HS-27A (cell line): ENCODE measurements around the gene MED16.
"Not testable (repeated sequence)": the region's sequence is repeated elsewhere in the genome, so short reads cannot be mapped to it uniquely, and the experiment has no call there.

Source experiments
- DNase-seq: peaks from one replicate; pipeline ENCODE4 v3.0.0-alpha.2; 2012; ENCODE audit warnings: low read depth, missing footprints

MED16 gene

DNA sequence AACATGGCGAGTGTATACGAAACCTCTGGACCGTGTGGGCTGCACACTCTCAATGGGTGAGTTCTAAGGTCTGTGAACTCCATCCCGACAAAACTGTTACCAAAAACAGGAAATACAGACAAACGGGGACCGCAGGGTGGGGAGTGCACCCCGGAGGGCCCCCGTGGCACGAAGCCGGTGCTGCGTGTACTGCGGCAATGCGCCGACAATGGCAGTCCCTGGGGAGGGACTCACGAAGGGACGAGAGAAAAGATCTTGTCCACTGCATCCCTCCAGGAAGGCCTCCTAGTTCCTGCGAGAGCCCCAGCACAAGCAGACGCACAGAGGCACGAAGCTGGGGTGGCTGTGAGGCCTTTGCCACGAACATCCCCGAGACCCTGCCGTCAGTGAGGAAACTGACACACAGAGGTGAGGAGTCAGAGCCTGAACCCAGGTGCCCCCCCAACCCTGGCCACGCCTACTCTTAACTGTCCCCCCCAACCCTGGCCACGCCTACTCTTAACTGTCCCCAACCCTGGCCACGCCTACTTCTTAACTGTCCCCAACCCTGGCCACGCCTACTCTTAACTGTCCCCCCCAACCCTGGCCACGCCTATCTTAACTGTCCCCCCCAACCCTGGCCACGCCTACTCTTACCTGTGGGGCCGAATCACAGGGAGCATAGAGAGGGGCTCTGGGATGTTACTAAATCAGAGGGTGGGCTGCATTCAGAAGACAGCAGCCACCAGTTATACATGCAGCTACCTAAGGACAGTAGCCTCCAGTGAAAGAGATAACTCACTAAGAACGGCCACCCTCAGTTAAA lies 4.2 kb downstream of the MED16 start:
- DNase-seq, result no peak

DNA sequence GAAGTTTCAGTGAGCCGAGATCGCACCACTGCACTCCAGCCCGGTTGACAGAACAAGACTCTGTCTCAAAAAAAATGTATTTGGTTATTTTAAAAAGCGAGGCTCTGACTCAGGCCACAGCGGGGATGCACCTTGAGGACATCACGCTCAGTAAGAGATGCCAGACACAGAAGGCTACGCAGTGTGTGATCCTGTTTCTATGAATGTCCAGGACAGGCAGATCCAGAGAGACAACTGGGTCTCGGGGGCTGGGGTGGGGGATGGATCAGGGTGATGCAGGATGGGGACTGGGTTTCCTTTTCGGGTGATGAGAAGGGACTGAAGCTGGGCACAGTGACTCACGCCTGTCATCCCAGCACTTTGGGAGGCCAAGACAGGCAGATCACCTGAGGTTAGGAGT lies 5.4 kb downstream of the MED16 start:
- no peak for DNase-seq

DNA sequence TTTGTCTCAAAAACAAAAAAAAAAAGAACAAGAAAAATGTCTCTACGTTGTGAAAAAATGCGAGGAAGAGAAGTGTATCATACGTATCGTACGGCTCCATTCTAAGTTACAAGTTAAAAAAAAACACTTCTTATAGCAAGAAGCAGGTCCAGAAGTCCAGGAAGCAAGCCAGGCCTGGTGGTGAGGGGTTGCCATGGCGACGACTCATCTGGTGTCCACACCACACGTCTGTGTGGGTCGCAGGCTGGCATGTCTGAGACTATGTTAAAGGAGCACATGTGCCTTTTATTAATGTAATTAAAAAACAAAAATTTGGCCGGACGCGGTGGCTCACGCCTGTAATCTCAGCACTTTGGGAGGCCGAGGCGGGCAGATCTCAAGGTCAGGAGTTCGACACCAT lies 5.9 kb downstream of the MED16 start:
- DNase-seq, result no peak

DNA sequence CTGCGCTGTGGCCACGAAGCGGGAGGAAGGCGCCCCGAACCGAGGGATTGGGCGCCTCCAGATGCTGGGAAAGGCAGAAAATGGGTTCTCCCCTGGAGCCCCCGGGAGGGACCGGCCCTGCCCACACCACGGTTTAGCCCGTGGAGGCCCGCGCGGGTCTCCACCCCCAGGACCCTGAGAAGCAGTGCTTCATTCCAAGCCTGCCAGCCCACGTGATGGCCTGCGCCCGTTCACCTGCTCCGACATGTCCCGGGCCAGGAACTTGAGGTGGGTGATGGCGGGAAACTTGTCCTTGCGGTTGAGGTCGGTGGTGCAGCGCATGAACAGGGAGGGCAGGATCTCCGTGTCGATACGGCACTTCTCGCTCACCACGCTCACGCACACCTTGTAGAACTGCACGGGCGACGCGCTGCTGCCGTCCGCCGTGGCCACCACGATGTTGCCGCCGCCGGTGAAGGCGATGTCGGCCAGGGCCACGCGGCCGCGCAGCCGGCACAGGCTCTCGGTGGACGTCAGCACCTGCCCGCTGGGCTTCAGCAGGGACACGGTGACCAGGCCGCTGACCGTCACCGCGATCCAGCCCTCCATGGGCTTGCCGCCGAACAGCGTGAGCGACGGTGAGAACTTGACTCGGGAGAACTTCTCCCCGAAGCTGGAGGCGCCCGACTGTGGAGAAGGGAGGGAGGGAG lies 7.3 kb downstream of the MED16 start:
- DNase-seq, result no peak

DNA sequence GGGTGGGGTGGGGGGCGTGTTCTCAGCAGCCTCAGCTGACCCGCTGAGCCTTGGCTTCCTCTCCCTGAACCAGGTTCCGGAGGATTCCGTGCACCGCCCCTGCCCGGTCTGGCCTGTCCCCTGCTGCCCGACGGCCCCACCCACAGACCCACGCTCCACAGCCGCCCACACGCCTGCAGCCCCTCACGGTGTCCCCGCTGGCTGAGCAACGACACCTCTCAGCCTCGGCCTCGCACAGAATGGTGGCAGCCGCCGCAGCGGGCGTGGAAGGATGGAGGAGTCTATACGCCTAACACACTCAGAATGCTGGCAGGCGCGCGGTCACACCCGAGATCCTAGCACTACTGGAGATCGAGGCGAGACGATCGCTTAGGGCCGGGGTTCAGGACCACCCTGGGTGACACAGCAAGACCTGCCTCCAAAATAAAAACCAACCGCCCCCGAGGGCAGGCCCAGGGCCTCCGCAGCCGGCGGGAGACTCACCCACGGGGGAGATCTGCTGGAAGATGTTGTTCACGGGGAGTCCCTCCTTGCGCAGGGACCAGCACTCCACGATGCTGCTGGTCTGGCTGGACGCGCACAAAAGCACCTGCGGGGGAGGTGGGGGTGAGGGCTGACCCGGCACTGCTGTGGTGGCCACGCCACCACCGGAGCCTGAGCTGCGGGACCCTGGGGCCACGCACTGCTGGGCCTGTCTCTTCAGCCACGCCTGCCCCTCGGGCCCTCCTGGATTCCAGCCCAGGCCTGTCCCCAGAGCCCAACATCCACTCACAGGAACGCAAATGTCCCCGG lies 8.4 kb downstream of the MED16 start:
- DNase-seq, result no peak

DNA sequence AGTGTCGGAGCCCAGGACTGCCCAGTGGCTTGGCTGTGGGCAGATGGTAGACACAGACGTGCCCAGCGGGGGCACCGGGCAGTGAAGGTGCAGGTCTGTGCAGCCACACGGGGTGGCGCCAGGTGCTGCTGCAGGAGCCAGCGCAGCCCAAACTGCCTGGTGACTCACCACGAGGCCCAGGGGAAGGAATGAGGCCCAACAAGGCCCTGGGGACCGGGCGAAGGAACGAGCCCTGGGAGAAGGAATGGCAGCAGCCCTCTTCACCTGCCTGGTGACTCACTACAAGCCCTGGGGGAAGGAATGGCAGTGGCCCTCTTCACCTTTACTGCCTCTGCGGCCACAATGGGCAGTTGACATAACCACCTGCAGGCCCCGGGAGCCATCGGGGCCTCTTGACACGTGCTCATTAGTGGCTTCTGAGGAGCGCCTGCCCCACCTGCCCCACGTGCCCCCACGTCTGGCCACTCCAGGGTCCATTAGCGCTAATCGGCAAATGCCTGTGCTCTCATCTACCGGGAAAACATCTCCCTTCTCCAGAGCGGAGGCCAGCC lies 9.3 kb downstream of the MED16 start:
- DNase-seq, result no peak

DNA sequence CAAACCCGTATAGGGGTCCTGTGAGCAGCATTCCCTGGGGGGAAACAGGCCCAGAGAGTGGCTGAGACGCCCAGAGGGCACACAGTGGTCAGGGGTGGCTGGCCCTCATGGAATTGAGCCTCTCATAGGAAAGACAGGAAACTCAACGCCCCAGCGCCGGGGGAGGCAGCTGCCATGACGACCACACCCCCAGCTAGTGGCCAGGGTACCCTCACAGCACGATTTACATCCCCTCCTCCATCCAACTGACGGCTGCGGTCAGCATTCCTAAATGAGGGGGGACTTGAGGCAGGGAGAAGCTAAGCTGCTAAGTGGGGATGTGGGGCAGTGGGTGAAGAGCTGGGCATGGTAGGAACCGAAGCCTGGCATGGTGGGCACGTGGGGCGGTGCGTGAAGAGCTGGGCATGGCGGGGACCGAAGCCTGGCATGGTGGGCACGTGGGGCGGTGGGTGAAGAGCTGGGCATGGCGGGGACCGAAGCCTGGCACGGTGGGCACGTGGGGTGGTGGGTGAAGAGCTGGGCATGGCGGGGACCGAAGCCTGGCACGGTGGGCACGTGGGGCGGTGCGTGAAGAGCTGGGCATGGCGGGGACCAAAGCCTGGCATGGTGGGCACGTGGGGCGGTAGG lies 10.0 kb downstream of the MED16 start:
- no peak for DNase-seq

DNA sequence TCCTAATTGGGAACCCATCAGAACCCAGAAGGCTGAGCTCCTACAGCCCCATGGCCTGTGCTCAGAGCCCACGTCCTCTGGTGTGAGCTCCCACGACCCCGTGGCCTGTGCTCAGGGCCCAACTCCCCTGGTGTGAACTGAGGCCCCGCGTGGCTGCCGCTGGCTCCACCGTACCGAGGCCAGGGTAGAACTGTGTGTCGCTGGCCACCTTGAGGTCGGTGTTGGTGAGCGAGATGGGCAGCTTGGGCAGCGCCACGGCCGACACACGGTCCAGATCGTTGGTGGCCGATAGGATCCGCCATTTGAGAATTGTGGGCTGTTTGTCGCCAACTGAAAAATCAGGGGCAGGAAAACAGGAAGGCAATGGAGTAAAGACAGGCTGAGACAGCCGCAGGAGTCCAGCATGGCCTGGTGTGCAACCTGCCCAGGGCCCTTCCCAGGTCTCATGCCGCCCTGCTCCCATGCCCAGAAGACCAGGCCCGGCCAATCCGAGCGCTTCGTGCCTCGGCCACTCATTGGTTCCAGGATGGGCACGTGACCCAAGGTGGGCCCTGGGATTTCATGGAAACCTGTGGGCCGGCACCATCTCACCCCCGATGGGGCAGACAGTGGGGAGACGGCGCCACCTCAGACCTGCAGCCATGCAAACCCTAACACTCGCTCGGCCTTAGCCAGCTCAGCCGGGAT lies 11.5 kb downstream of the MED16 start:
- no peak for DNase-seq

DNA sequence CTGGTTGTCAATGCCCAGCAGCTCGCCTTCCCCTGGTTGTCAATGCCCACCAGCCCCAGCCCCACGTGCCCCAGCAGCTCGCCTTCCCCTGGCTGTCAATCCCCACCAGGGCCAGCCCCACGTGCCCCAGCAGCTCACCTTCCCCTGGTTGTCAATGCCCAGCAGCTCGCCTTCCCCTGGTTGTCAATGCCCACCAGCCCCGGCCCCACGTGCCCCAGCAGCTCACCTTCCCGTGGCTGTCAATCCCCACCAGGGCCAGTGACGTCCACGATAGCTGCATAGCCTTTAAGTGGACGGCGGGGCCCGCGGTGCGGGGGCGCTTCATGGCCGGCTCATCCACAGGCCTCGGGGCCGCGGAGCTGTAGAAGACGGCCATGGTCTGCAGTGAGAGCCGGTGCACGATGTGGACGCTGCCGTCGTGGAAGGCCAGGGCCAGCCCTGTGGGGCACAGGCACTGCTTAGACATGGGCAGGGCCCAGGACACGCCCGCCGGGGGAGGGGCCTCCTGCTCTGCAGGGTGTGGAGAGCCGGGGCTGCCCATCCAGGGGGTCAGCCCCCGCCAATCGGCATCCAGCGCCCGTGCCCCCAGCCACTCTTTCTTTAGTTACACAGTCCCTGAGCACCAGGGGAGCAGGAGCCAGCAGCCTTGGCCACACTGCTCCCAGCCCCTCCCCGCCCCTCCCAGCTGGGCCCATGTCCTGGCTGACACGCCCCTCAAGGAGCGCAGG lies 13.1 kb downstream of the MED16 start:
- DNase-seq, result no peak

DNA sequence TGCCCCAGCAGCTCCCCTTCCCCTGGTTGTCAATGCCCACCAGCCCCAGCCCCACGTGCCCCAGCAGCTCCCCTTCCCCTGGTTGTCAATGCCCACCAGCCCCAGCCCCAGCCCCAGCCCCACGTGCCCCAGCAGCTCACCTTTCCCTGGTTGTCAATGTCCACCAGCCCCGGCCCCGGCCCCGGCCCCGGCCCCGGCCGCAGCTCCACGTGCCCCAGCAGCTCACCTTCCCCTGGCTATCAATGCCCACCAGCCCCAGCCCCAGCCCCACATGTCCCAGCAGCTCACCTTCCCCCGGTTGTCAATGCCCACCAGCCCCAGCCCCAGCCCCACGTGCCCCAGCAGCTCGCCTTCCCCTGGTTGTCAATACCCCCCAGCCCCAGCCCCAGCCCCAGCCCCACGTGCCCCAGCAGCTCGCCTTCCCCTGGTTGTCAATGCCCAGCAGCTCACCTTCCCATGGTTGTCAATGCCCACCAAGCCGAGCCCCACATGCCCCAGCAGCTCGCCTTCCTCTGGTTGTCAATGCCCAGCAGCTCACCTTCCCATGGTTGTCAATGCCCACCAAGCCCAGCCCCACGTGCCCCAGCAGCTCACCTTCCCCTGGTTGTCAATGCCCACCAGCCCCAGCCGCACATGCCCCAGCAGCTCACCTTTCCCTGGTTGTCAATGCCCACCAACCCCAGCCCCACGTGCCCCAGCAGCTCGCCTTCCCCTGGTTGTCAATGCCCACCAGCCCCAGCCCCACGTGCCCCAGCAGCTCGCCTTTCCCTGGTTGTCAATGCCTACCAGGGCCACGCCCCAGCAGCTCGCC lies 14.0 kb downstream of the MED16 start:
- not testable (repeated sequence) for DNase-seq

DNA sequence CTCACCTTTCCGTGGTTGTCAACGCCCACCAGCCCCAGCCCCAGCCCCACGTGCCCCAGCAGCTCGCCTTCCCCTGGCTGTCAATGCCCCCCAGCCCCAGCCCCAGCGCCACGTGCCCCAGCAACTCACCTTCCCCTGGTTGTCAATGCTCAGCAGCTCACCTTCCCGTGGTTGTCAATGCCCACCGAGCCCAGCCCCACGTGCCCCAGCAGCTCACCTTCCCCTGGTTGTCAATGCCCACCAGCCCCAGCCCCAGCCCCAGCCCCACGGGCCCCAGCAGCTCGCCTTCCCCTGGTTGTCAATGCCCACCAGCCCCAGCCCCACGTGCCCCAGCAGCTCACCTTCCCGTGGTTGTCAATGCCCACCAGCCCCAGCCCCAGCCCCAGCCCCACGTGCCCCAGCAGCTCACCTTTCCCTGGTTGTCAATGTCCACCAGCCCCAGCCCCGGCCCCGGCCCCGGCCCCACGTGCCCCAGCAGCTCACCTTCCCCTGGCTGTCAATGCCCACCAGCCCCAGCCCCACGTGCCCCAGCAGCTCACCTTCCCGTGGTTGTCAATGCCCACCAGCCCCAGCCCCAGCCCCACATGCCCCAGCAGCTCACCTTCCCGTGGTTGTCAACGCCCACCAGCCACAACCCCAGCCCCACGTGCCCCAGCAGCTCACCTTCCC lies 14.9 kb downstream of the MED16 start:
- DNase-seq, result not testable (repeated sequence)

DNA sequence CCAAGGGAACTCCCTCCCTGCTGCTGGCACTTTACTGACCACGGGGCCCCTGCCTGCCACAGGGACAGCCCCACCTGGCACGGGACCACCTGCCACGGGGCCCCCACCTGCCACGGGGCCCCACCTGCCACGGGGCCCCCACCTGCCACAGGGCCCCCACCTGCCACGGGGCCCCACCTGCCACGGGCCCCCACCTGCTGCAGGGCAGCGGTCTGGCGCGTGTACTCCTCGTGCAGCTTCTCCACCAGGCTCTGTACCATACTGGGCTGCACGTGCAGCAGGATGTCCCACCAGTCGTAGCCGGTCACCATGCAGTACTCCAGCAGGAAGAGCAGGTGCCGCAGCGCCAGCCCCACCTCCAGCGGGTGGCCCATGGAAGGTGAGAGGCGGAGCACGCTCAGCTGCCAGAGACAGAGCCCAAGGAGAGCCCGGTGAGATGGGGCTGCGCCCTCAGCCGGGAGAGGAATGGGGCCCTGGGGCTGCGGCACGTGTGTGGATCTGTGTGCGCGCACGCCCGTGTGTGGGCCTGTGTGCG lies 16.1 kb downstream of the MED16 start:
- no peak for DNase-seq

DNA sequence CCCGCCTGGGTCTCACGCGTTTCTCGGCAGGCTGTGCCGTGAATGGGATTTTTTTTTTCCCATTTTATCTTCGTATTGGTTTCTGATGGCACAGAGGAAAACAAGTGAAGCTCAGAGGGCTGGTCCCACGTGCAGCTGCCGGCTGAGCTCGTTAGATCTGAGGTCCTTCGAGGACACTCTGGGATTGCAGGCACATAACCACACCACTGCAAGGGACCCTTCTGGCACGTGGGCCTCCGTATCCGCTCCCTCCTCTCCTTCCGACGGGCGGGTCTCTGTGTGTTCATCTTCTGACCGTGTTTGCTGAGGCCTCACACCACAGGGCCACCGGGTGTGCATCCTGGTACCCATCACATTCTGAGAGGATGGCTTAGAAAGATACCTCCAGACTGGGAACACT lies 16.9 kb downstream of the MED16 start:
- no peak for DNase-seq

DNA sequence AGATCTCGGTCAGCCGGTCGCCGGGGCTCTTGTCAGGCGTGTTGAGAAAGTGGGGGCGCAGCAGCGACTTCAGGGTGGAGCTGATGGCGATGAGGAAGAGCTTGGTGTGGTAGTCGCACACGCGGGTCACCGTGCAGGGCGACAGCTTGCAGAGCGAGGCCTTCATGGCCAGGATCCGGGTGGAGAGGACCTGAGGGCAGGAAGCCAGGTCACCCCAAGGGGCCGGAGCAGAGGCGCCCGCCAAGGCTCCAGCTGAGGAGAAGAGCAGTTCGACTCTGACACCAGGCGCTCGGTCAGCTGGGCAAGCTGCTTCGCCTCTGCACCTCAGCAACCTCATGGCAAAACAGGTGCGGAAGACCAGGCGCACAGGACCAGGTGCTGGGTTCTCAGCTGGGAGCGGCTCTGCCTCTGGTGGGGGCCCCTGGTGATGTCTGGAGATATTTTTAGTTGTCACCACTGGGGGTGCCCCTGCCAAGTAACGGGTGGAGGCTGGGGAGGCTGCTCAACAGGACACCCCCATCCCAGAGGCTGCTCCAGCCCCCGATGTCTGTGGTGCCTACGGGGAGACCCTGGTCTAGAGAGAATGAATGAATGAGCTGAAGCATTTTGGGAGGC lies 17.6 kb downstream of the MED16 start:
- no peak for DNase-seq

DNA sequence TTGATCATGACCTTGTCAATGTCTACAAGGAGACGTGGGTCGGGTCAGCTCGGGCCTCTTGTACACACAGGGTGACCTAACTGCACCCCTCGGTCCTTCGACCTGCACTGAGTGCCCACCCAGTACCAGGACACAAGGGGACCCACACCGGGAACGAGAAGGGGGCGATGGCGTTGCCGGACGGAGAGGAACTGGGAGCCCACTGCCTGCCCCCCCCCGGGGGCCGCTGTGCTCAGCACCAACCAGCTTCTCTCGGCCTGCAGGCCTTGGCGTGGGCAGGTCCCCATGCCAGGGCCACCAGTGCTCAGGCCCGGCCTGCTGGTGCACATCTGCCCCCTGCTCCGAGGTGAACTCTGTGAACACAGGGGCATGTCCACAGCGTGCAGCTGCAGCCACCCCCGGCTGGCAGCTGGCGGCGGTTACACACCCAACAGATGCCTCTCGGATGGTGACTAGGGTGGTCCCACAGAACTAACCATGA lies 19.4 kb downstream of the MED16 start:
- DNase-seq, result no peak

DNA sequence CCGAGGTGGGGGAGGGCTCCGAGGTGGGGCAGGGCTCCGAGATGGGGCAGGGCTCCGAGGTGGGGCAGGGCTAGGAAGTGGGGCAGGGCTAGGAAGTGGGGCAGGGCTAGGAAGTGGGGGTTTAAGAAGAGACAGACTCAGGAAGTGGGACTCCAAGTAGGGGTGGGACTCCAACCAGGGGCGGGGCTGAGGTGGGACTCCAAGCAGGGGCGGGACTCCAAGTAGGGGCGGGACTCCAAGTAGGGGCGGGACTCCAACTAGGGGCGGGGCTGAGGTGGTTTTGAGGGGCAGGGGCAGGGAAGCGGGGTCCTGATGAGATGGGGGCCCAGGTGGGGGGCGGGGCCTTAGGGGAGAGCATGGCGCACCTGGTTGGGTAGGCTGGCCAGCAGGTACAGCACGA lies 19.9 kb downstream of the MED16 start:
- no peak for DNase-seq

DNA sequence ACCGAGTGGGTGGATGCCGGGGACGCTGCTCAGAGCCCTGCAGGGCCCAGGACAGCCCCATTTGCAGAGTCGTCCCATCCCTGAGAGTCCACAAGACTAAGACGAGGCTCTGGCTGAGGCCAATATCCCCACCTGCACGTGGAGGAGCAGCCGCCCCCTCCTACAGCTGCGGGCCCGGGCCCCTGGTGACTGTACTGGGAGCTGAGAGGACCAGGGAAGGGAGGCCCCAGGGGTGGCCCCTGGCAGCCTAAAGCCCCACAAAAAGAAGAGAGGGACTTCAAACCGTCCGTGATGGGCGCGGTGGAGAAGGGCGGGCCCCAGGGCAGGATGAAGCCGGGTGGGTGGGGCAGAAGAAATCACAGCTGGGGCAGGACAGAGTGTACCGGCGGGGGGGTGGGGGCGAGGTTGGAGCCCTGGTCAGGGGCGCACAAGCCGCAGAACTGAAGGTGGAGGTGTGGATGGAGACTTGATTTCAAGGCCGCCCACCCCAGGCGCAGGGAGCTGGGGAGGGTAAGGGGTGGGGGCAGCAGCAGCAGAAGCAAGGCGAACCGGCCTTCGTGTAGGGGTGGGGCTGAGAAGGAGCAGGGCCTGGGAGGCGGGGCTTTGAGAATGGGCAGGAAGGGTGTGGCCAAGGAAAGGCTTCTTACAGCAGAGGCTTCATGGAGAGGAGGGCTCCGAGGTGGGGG lies 20.6 kb downstream of the MED16 start:
- no peak for DNase-seq
